GM06990 (cell line): Measurements from ENCODE around the gene MT1H.

ENCODE experiments used
- DNase-seq: peaks from one replicate; pipeline ENCODE4 v3.0.0-alpha.2; 2011; ENCODE audit not compliant: insufficient read length; ENCODE audit errors: extremely low read depth
- H3K27me3 ChIP-seq: replicated peaks from 2 replicates; pipeline ENCODE4 v1.6.0; 2011; ENCODE audit warnings: low read length; ENCODE audit not compliant: control insufficient read depth, insufficient read depth
- H3K36me3 ChIP-seq: 2 replicates; pipeline ENCODE4 v1.5.1; 2011; ENCODE audit warnings: low read length; ENCODE audit not compliant: control insufficient read depth, insufficient read depth
- H3K4me3 ChIP-seq: replicated peaks from 2 replicates; pipeline ENCODE4 v1.5.1; 2011; ENCODE audit warnings: low read depth, mild to moderate bottlenecking, control low read depth, low read length
- CTCF ChIP-seq: IDR thresholded peaks from 2 replicates; pipeline ENCODE4 v1.5.1; 2011; ENCODE audit warnings: low read length, control low read depth, mild to moderate bottlenecking, inconsistent platforms; ENCODE audit not compliant: insufficient read depth, poor library complexity, severe bottlenecking

The MT1H gene

GRCh38 chr16:56681939-56682702 is 12.5 kb downstream of the MT1H start, which contains the start of gene MT1X:
TSS of gene MT1X (plus strand) at chr16:56682470. CDS start at chr16:56682541, 71 bp downstream.
- Histone ChIP-seq H3K27me3 (no peaks in the 10 kb centered on the region), H3K4me3 (peak within 1 kb of the TSS; percentile 79), H3K36me3 (no peaks in the 10 kb centered on the region)
- no peak for TF ChIP-seq CTCF
- peak; percentile 84 for DNase-seq

- Histone ChIP-seq H3K27me3 (no peaks in the 10 kb centered on the region), H3K4me3 (peak overlapping the region; percentile 79), H3K36me3 (no peaks in the 10 kb centered on the region)
- no peak for TF ChIP-seq CTCF
- no peak for DNase-seq
These were observed 13.2 kb downstream of the MT1H start for GRCh38 chr16:56682703-56683397.

GRCh38 chr16:56683424-56684172 is 14.0 kb downstream of the MT1H start:
- Histone ChIP-seq H3K36me3 (no peaks in the 10 kb centered on the region), H3K27me3 (no peaks in the 10 kb centered on the region), H3K4me3 (no peak overlapping the region; the same call in 1 of the 2 replicates)
- no peak for DNase-seq
- no peak for TF ChIP-seq CTCF

- TF ChIP-seq CTCF, result no peak
- no peak overlapping the region for H3K4me3 ChIP-seq
- no peaks in the 10 kb centered on the region for H3K36me3 ChIP-seq
- H3K27me3 ChIP-seq, result no peaks in the 10 kb centered on the region; the same call in 1 of the 2 replicates
- DNase-seq, result no peak
These were observed 14.8 kb downstream of the MT1H start for GRCh38 chr16:56684256-56684925.

GRCh38 chr16:56684926-56685590 is 15.4 kb downstream of the MT1H start:
- Histone ChIP-seq H3K4me3 (no peak overlapping the region), H3K36me3 (no peaks in the 10 kb centered on the region), H3K27me3 (no peaks in the 10 kb centered on the region; the same call in none of the 2 replicates)
- TF ChIP-seq CTCF, result no peak
- no peak for DNase-seq
